ENCODE results near the gene FLT1.

The FLT1 gene

GRCh38 chr13:28337166-28338005 is 157.5 kb downstream of the FLT1 start:
- no peak for DNase-seq

GRCh38 chr13:28336193-28336657 is 158.7 kb downstream of the FLT1 start:
- no peak for DNase-seq

GRCh38 chr13:28333204-28333881 is 161.6 kb downstream of the FLT1 start:
- DNase-seq = no peak

GRCh38 chr13:28329395-28330158 is 165.4 kb downstream of the FLT1 start:
- no peak for DNase-seq

- DNase-seq = no peak
Measured at GRCh38 chr13:28328271-28328607, 166.7 kb downstream of the FLT1 start.

- DNase-seq = no peak
Measured at GRCh38 chr13:28327373-28328270, 167.3 kb downstream of the FLT1 start.

GRCh38 chr13:28326056-28326455 is 168.9 kb downstream of the FLT1 start:
- DNase-seq = no peak

GRCh38 chr13:28325022-28325421 is 169.9 kb downstream of the FLT1 start:
- DNase-seq = no peak

- DNase-seq = no peak
Measured at GRCh38 chr13:28324181-28324789, 170.6 kb downstream of the FLT1 start.

- no peak for DNase-seq
Measured at GRCh38 chr13:28322256-28322905, 172.5 kb downstream of the FLT1 start.

GRCh38 chr13:28321756-28322155 is 173.2 kb downstream of the FLT1 start:
- no peak for DNase-seq

GRCh38 chr13:28320884-28321574 is 173.9 kb downstream of the FLT1 start:
- DNase-seq = no peak

GRCh38 chr13:28320209-28320608 is 174.7 kb downstream of the FLT1 start:
- DNase-seq = no peak

GRCh38 chr13:28319528-28319927 is 175.4 kb downstream of the FLT1 start:
- no peak for DNase-seq

GRCh38 chr13:28318496-28318895 is 176.4 kb downstream of the FLT1 start:
- no peak for DNase-seq

GRCh38 chr13:28316836-28317235 is 178.1 kb downstream of the FLT1 start:
- DNase-seq = no peak

- no peak for DNase-seq
Measured at GRCh38 chr13:28316129-28316528, 178.8 kb downstream of the FLT1 start.

- no peak for DNase-seq
Measured at GRCh38 chr13:28314879-28315278, 180.0 kb downstream of the FLT1 start.

- no peak for DNase-seq
Measured at GRCh38 chr13:28313579-28313978, 181.3 kb downstream of the FLT1 start.

- DNase-seq = no peak
Measured at GRCh38 chr13:28306325-28306724, 188.6 kb downstream of the FLT1 start.

- DNase-seq = no peak
Measured at GRCh38 chr13:28301839-28302238, 193.1 kb downstream of the FLT1 start.
